Cortex of kidney (tissue), 1 donor: ENCODE results near the gene PTCHD4.

ENCODE experiments used
- DNase-seq: peaks from one replicate; lab custom pipeline; 2025; lab: John Stamatoyannopoulos, UW

The PTCHD4 gene

GRCh38 chr6:48099713-48100587 lies 11.0 kb downstream of the PTCHD4 start:
- no peak for DNase-seq

GRCh38 chr6:48098923-48099322 lies 12.1 kb downstream of the PTCHD4 start:
- DNase-seq = no peak

- no peak for DNase-seq
Measured at GRCh38 chr6:48092550-48093217, 18.3 kb downstream of the PTCHD4 start.

GRCh38 chr6:48090546-48090945 lies 20.5 kb downstream of the PTCHD4 start:
- DNase-seq = no peak

GRCh38 chr6:48087448-48087847 lies 23.5 kb downstream of the PTCHD4 start:
- no peak for DNase-seq

- no peak for DNase-seq
Measured at GRCh38 chr6:48086187-48086586, 24.8 kb downstream of the PTCHD4 start.

GRCh38 chr6:48085131-48085741 lies 25.8 kb downstream of the PTCHD4 start:
- DNase-seq = no peak

- DNase-seq = no peak
Measured at GRCh38 chr6:48084201-48084600, 26.8 kb downstream of the PTCHD4 start.

- DNase-seq = no peak
Measured at GRCh38 chr6:48080227-48081009, 30.6 kb downstream of the PTCHD4 start.

- no peak for DNase-seq
Measured at GRCh38 chr6:48078120-48078519, 32.9 kb downstream of the PTCHD4 start.

GRCh38 chr6:48075181-48075580 lies 35.8 kb downstream of the PTCHD4 start:
- DNase-seq = no peak

GRCh38 chr6:48073976-48074767 lies 36.8 kb downstream of the PTCHD4 start:
- no peak for DNase-seq

GRCh38 chr6:48071833-48072232 lies 39.2 kb downstream of the PTCHD4 start:
- no peak for DNase-seq

GRCh38 chr6:48069280-48069679 lies 41.7 kb downstream of the PTCHD4 start:
- no peak for DNase-seq

GRCh38 chr6:48068278-48069251 lies 42.4 kb downstream of the PTCHD4 start:
- no peak for DNase-seq

- no peak for DNase-seq
Measured at GRCh38 chr6:48067886-48068277, 43.1 kb downstream of the PTCHD4 start.

- no peak for DNase-seq
Measured at GRCh38 chr6:48067148-48067712, 43.8 kb downstream of the PTCHD4 start.

- DNase-seq = no peak
Measured at GRCh38 chr6:48061265-48061990, 49.6 kb downstream of the PTCHD4 start.
